Measurements from ENCODE around the gene SACM1L.

Gene SACM1L

DNA sequence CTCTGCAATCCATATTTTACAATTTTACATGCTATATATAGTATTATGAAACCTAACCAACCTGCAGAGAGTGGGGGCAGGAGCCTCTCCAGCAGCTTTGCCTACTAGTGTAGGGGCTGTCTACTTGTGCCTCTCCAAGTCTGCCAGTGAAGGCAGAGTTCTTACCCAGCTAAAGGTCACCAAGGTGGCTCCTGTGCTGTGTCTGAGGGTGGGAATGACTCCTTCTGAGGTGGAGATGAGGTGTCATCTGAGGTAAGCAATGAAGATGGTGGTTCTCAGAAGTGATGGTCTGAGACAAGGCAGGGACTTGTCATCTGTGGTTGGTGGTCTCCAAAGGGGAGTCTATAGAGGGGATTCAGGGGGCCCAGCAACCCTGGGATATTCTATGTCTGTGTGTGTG, 47.5 kb downstream of the SACM1L start (continued):
- TF ChIP-seq SETDB1 (IDR thresholded peaks at IDR 0.05; ENCODE audit: insufficient read length, low read length) (no peak), ZNF341 (tag by site-specific recombination; IDR thresholded peaks at IDR 0.05; ENCODE audit: low read depth) (no peak), ZNF16 (tag by site-specific recombination; IDR thresholded peaks at IDR 0.05; ENCODE audit: low read depth) (no peak), ZSCAN23 (tag by site-specific recombination; IDR thresholded peaks at IDR 0.05) (no peak)
- TF ChIP-seq, protein P1, sequence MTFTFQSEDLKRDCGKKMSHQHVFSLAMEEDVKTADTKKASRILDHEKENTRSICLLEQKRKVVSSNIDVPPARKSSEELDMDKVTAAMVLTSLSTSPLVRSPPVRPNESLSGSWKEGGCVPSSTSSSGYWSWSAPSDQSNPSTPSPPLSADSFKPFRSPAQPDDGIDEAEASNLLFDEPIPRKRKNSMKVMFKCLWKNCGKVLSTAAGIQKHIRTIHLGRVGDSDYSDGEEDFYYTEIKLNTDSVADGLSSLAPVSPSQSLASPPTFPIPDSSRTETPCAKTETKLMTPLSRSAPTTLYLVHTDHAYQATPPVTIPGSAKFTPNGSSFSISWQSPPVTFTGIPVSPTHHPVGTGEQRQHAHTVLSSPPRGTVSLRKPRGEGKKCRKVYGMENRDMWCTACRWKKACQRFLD (tag by site-specific recombination; IDR thresholded peaks at IDR 0.05), result no peak

DNA sequence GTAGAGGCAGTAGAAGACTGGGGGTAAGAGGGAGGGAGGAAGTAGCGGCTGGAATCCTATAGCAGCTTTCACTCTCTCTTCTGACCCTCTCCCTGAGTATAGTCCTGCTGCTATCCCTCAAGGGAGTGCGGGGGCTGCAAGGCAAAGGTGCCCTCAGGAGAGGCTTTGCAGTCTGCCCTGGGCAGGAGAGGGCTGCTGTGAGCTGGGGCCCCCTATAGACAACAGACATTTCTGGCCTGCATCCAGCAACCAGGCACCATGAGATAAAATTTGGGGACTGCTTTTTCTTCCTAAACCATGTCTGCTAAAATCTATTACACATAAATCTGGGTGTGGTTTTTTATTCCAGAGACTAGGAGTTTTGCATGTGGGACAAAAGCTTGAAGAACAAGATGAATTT, 48.0 kb downstream of the SACM1L start:
- Histone ChIP-seq H3K27ac (ENCODE audit: extremely low read depth, low read depth, low read length) (no peak overlapping the region), H3K9me3 (ENCODE audit: control insufficient read depth, insufficient read depth, low read depth, low read length) (no peaks in the 10 kb centered on the region), H3K36me3 (ENCODE audit: control insufficient read depth in 2 of 2, insufficient read depth in 1 of 2, low read length in 2 of 2) (peaks cover 18 to 94% of the 10 kb centered on the region in 2 experiments), H3K4me3 (ENCODE audit: low read depth, low read length) (no peak overlapping the region), H3K4me1 (ENCODE audit: control insufficient read depth, insufficient read depth, low read length) (no peaks in the 10 kb centered on the region)
- ChIA-PET CTCF (interaction anchor here (0.7 kb wide), 1 partner anchor 130 kb away, joined by 3 read pairs; no protein-coding TSS in a partner anchor), POLR2A (no interaction called here)
- TF ChIP-seq ZNF473 (tag by site-specific recombination; IDR thresholded peaks at IDR 0.05) (no peak), ZNF791 (tag by site-specific recombination; IDR thresholded peaks at IDR 0.05) (no peak), ZNF561 (tag by site-specific recombination; IDR thresholded peaks at IDR 0.05; ENCODE audit: borderline replicate concordance) (no peak), KLF1 (tag by site-specific recombination; IDR thresholded peaks at IDR 0.05) (no peak)
- TF ChIP-seq, protein P2, sequence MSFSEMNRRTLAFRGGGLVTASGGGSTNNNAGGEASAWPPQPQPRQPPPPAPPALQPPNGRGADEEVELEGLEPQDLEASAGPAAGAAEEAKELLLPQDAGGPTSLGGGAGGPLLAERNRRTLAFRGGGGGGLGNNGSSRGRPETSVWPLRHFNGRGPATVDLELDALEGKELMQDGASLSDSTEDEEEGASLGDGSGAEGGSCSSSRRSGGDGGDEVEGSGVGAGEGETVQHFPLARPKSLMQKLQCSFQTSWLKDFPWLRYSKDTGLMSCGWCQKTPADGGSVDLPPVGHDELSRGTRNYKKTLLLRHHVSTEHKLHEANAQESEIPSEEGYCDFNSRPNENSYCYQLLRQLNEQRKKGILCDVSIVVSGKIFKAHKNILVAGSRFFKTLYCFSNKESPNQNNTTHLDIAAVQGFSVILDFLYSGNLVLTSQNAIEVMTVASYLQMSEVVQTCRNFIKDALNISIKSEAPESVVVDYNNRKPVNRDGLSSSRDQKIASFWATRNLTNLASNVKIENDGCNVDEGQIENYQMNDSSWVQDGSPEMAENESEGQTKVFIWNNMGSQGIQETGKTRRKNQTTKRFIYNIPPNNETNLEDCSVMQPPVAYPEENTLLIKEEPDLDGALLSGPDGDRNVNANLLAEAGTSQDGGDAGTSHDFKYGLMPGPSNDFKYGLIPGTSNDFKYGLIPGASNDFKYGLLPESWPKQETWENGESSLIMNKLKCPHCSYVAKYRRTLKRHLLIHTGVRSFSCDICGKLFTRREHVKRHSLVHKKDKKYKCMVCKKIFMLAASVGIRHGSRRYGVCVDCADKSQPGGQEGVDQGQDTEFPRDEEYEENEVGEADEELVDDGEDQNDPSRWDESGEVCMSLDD (tag by site-specific recombination; IDR thresholded peaks at IDR 0.05), result no peak

- H3K36me3 ChIP-seq (ENCODE audit: control insufficient read depth in 2 of 2, insufficient read depth in 1 of 2, low read length in 2 of 2), result peaks cover 18 to 93% of the 10 kb centered on the region in 2 experiments
- POLR2A ChIA-PET, result no interaction called here
- TF ChIP-seq ZNF549 (tag by site-specific recombination; IDR thresholded peaks at IDR 0.05) (no peak), TSHZ1 (tag by site-specific recombination; IDR thresholded peaks at IDR 0.05; ENCODE audit: borderline replicate concordance) (no peak), ZNF404 (tag by site-specific recombination; IDR thresholded peaks at IDR 0.05) (no peak), RBAK (tag by site-specific recombination; IDR thresholded peaks at IDR 0.05) (no peak), KLF9 (tag by site-specific recombination; IDR thresholded peaks at IDR 0.05; ENCODE audit: low read depth) (no peak), ZNF433 (tag by site-specific recombination; IDR thresholded peaks at IDR 0.05; ENCODE audit: low read depth) (no peak), ZNF239 (tag by site-specific recombination; IDR thresholded peaks at IDR 0.05) (no peak), ZNF302 (tag by site-specific recombination; IDR thresholded peaks at IDR 0.05; ENCODE audit: low read depth) (no peak), ZBTB48 (tag by site-specific recombination; IDR thresholded peaks at IDR 0.05) (no peak), ZNF530 (tag by site-specific recombination; IDR thresholded peaks at IDR 0.05; ENCODE audit: low read depth) (no peak), ZNF48 (tag by site-specific recombination; IDR thresholded peaks at IDR 0.05) (no peak), ZNF76 (tag by site-specific recombination; IDR thresholded peaks at IDR 0.05; ENCODE audit: borderline replicate concordance, low read depth) (no peak)
- TF ChIP-seq, protein P1 (tag by site-specific recombination; IDR thresholded peaks at IDR 0.05), result no peak
- TF ChIP-seq, protein P3, sequence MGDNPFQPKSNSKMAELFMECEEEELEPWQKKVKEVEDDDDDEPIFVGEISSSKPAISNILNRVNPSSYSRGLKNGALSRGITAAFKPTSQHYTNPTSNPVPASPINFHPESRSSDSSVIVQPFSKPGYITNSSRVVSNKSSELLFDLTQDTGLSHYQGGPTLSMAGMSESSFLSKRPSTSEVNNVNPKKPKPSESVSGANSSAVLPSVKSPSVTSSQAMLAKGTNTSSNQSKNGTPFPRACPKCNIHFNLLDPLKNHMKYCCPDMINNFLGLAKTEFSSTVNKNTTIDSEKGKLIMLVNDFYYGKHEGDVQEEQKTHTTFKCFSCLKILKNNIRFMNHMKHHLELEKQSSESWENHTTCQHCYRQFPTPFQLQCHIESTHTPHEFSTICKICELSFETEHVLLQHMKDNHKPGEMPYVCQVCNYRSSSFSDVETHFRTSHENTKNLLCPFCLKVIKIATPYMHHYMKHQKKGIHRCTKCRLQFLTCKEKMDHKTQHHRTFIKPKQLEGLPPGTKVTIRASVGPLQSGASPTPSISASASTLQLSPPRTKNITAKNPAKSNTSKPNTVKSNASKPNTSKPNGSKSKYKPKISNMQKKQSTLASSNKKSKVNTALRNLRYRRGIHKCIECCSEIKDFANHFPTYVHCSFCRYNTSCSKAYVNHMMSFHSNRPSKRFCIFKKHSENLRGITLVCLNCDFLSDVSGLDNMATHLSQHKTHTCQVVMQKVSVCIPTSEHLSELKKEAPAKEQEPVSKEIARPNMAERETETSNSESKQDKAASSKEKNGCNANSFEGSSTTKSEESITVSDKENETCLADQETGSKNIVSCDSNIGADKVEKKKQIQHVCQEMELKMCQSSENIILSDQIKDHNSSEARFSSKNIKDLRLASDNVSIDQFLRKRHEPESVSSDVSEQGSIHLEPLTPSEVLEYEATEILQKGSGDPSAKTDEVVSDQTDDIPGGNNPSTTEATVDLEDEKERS (tag by site-specific recombination; IDR thresholded peaks at IDR 0.05), result no peak
Observed at GRCh38 chr3:45739991-45740390, 50.8 kb downstream of the SACM1L start.

More at GRCh38 chr3:45739991-45740390, 50.8 kb downstream of the SACM1L start:
- CTCF ChIA-PET, result no interaction called here
- no peak overlapping the region for H3K27ac ChIP-seq (ENCODE audit: extremely low read depth, low read depth, low read length)
- no peaks in the 10 kb centered on the region for H3K9me3 ChIP-seq (ENCODE audit: control insufficient read depth, insufficient read depth, low read depth, low read length)
- H3K4me1 ChIP-seq (ENCODE audit: control insufficient read depth, insufficient read depth, low read length), result no peaks in the 10 kb centered on the region
- H3K4me3 ChIP-seq (ENCODE audit: low read depth, low read length), result no peak overlapping the region

Data from HEK293 (cell line).